ENCODE results near the gene TSSK6.

The TSSK6 gene

GRCh38 chr19:19552798-19553197, 37.5 kb upstream of the TSSK6 start:
- H3K27me3 ChIP-seq (ENCODE audit: control insufficient read depth in 5 of 5, insufficient read depth in 4 of 5, low read length in 5 of 5): peaks cover 0 to 20% (median 0%) of the 10 kb centered on the region in 5 donors
- peaks cover 0 to 8% (median 5%) of the 10 kb centered on the region in 5 donors for H3K9me3 ChIP-seq (ENCODE audit: control insufficient read depth in 5 of 5, low read length in 5 of 5)
- H3K27ac ChIP-seq (ENCODE audit: low read depth, low read length): no peak overlapping the region
- H3K4me1 ChIP-seq (ENCODE audit: control insufficient read depth in 5 of 5, insufficient read depth in 5 of 5, low read length in 5 of 5): peaks cover 0 to 13% (median 11%) of the 10 kb centered on the region in 5 donors
- H3K36me3 ChIP-seq (ENCODE audit: control insufficient read depth in 5 of 5, insufficient read depth in 5 of 5, low read length in 5 of 5): no peaks in the 10 kb centered on the region
- no peak overlapping the region for H3K4me3 ChIP-seq (ENCODE audit: low read depth in 1 of 5, low read length in 5 of 5)
- no peak overlapping the region for H3K9ac ChIP-seq (ENCODE audit: low read length in 5 of 5)

DNA sequence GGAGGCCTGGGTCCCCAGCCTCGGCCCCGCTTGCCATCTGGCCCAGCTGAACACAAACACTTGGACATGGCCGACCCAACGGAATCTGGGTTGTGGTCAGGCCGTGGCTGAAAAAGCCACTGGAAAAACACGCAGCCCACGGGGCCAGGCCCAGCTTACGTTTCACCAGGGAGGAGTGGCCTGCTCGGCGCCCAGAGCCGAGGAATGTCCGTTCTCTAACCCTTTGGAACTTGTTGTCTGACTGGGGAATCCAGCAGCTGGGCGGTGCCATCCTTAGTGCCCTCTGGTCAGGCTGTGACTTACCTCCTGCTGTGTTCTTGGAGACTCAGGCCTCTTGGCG, 36.5 kb upstream of the TSSK6 start:
- no peaks in the 10 kb centered on the region for H3K36me3 ChIP-seq (ENCODE audit: control insufficient read depth in 5 of 5, insufficient read depth in 5 of 5, low read length in 5 of 5)
- no peak overlapping the region for H3K4me3 ChIP-seq (ENCODE audit: low read depth in 1 of 5, low read length in 5 of 5)
- peaks cover 0 to 25% (median 2%) of the 10 kb centered on the region in 5 donors for H3K27me3 ChIP-seq (ENCODE audit: control insufficient read depth in 5 of 5, insufficient read depth in 4 of 5, low read length in 5 of 5)
- H3K4me1 ChIP-seq (ENCODE audit: control insufficient read depth in 5 of 5, insufficient read depth in 5 of 5, low read length in 5 of 5): peaks cover 0 to 22% (median 14%) of the 10 kb centered on the region in 5 donors
- peaks cover 0 to 8% (median 5%) of the 10 kb centered on the region in 5 donors for H3K9me3 ChIP-seq (ENCODE audit: control insufficient read depth in 5 of 5, low read length in 5 of 5)
- H3K9ac ChIP-seq (ENCODE audit: low read length in 5 of 5): no peak overlapping the region
- no peak overlapping the region for H3K27ac ChIP-seq (ENCODE audit: low read depth, low read length)

GRCh38 chr19:19550972-19551852, 35.9 kb upstream of the TSSK6 start:
- Histone ChIP-seq H3K27ac (ENCODE audit: low read depth, low read length) (no peak overlapping the region), H3K9me3 (ENCODE audit: control insufficient read depth in 5 of 5, low read length in 5 of 5) (peaks cover 0 to 8% (median 5%) of the 10 kb centered on the region in 5 donors), H3K36me3 (ENCODE audit: control insufficient read depth in 5 of 5, insufficient read depth in 5 of 5, low read length in 5 of 5) (no peaks in the 10 kb centered on the region), H3K9ac (ENCODE audit: low read length in 5 of 5) (no peak overlapping the region), H3K4me3 (ENCODE audit: low read depth in 1 of 5, low read length in 5 of 5) (no peak overlapping the region), H3K27me3 (ENCODE audit: control insufficient read depth in 5 of 5, insufficient read depth in 4 of 5, low read length in 5 of 5) (peaks cover 0 to 25% (median 2%) of the 10 kb centered on the region in 5 donors), H3K4me1 (ENCODE audit: control insufficient read depth in 5 of 5, insufficient read depth in 5 of 5, low read length in 5 of 5) (peaks cover 0 to 28% (median 20%) of the 10 kb centered on the region in 5 donors)

GRCh38 chr19:19550485-19550929, 35.2 kb upstream of the TSSK6 start:
- Histone ChIP-seq H3K27me3 (ENCODE audit: control insufficient read depth in 5 of 5, insufficient read depth in 4 of 5, low read length in 5 of 5) (peaks cover 0 to 26% (median 2%) of the 10 kb centered on the region in 5 donors), H3K27ac (ENCODE audit: low read depth, low read length) (no peak overlapping the region), H3K9ac (ENCODE audit: low read length in 5 of 5) (no peak overlapping the region)

GRCh38 chr19:19549804-19550464, 34.6 kb upstream of the TSSK6 start:
- H3K4me3 ChIP-seq (ENCODE audit: low read depth in 1 of 5, low read length in 5 of 5): no peak overlapping the region
- peaks cover 0 to 29% (median 2%) of the 10 kb centered on the region in 5 donors for H3K27me3 ChIP-seq (ENCODE audit: control insufficient read depth in 5 of 5, insufficient read depth in 4 of 5, low read length in 5 of 5)
- H3K27ac ChIP-seq (ENCODE audit: low read depth, low read length): no peak overlapping the region
- H3K9me3 ChIP-seq (ENCODE audit: control insufficient read depth in 5 of 5, low read length in 5 of 5): peaks cover 0 to 8% (median 5%) of the 10 kb centered on the region in 5 donors
- H3K4me1 ChIP-seq (ENCODE audit: control insufficient read depth in 5 of 5, insufficient read depth in 5 of 5, low read length in 5 of 5): peaks cover 0 to 32% (median 20%) of the 10 kb centered on the region in 5 donors
- no peaks in the 10 kb centered on the region for H3K36me3 ChIP-seq (ENCODE audit: control insufficient read depth in 5 of 5, insufficient read depth in 5 of 5, low read length in 5 of 5)
- no peak overlapping the region for H3K9ac ChIP-seq (ENCODE audit: low read length in 5 of 5)

More at GRCh38 chr19:19550485-19550929, 35.2 kb upstream of the TSSK6 start:
- Histone ChIP-seq H3K36me3 (ENCODE audit: control insufficient read depth in 5 of 5, insufficient read depth in 5 of 5, low read length in 5 of 5) (no peaks in the 10 kb centered on the region), H3K4me3 (ENCODE audit: low read depth in 1 of 5, low read length in 5 of 5) (no peak overlapping the region), H3K4me1 (ENCODE audit: control insufficient read depth in 5 of 5, insufficient read depth in 5 of 5, low read length in 5 of 5) (peaks cover 0 to 32% (median 20%) of the 10 kb centered on the region in 5 donors), H3K9me3 (ENCODE audit: control insufficient read depth in 5 of 5, low read length in 5 of 5) (peaks cover 0 to 8% (median 5%) of the 10 kb centered on the region in 5 donors)

- Histone ChIP-seq H3K27me3 (ENCODE audit: control insufficient read depth in 5 of 5, insufficient read depth in 4 of 5, low read length in 5 of 5) (peaks cover 0 to 29% (median 2%) of the 10 kb centered on the region in 5 donors), H3K9ac (ENCODE audit: low read length in 5 of 5) (no peak overlapping the region), H3K27ac (ENCODE audit: low read depth, low read length) (no peak overlapping the region), H3K9me3 (ENCODE audit: control insufficient read depth in 5 of 5, low read length in 5 of 5) (peaks cover 0 to 8% (median 5%) of the 10 kb centered on the region in 5 donors), H3K4me3 (ENCODE audit: low read depth in 1 of 5, low read length in 5 of 5) (no peak overlapping the region), H3K36me3 (ENCODE audit: control insufficient read depth in 5 of 5, insufficient read depth in 5 of 5, low read length in 5 of 5) (no peaks in the 10 kb centered on the region), H3K4me1 (ENCODE audit: control insufficient read depth in 5 of 5, insufficient read depth in 5 of 5, low read length in 5 of 5) (peaks cover 0 to 24% (median 15%) of the 10 kb centered on the region in 5 donors)
These were observed 33.8 kb upstream of the TSSK6 start for GRCh38 chr19:19548915-19549759.

DNA sequence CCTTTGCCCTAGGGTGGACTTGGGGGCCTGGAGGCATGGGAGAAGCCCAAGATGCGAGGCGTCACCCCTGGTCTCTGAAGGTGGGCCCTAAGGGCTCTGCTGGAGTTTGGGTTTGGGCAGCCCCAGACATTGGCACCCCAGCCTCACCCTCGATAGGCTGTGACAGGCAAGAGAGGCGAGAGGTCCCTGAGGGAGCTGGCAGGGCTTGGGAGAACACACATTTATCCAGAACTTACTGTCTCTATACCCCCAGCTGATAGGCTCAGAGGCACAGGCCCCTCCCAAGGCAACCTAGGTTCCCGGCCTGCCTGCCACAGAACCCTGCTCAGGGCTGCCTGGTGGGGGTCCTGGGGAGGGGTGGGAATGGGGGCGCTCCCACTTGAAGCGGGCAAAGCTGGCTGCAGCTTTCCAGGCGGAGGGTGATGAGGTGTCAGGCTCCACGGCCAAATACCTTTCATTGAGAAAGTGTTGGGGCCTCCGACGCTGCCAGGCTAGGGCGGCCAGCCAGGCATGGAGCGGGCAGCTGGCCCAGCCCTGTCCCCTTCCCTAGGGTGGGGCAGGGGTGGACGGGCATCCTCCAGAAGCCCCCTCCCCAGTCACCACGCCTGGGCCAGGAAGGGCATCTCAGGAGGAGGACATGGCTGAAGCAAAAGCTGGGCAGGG, 32.5 kb upstream of the TSSK6 start:
- Histone ChIP-seq H3K36me3 (ENCODE audit: control insufficient read depth in 5 of 5, insufficient read depth in 5 of 5, low read length in 5 of 5) (no peaks in the 10 kb centered on the region), H3K27ac (ENCODE audit: low read depth, low read length) (no peak overlapping the region), H3K9ac (ENCODE audit: low read length in 5 of 5) (no peak overlapping the region), H3K27me3 (ENCODE audit: control insufficient read depth in 5 of 5, insufficient read depth in 4 of 5, low read length in 5 of 5) (peaks cover 0 to 38% (median 12%) of the 10 kb centered on the region in 5 donors), H3K4me1 (ENCODE audit: control insufficient read depth in 5 of 5, insufficient read depth in 5 of 5, low read length in 5 of 5) (peaks cover 0 to 20% (median 8%) of the 10 kb centered on the region in 5 donors), H3K9me3 (ENCODE audit: control insufficient read depth in 5 of 5, low read length in 5 of 5) (peaks cover 0 to 8% (median 5%) of the 10 kb centered on the region in 5 donors), H3K4me3 (ENCODE audit: low read depth in 1 of 5, low read length in 5 of 5) (no peak overlapping the region)

GRCh38 chr19:19546751-19547162, 31.4 kb upstream of the TSSK6 start:
- Histone ChIP-seq H3K9ac (ENCODE audit: low read length in 5 of 5) (no peak overlapping the region), H3K36me3 (ENCODE audit: control insufficient read depth in 5 of 5, insufficient read depth in 5 of 5, low read length in 5 of 5) (no peaks in the 10 kb centered on the region), H3K27me3 (ENCODE audit: control insufficient read depth in 5 of 5, insufficient read depth in 4 of 5, low read length in 5 of 5) (peaks cover 5 to 49% (median 23%) of the 10 kb centered on the region in 5 donors), H3K27ac (ENCODE audit: low read depth, low read length) (no peak overlapping the region), H3K9me3 (ENCODE audit: control insufficient read depth in 5 of 5, low read length in 5 of 5) (peaks cover 0 to 8% (median 5%) of the 10 kb centered on the region in 5 donors), H3K4me1 (ENCODE audit: control insufficient read depth in 5 of 5, insufficient read depth in 5 of 5, low read length in 5 of 5) (peaks cover 0 to 20% (median 8%) of the 10 kb centered on the region in 5 donors), H3K4me3 (ENCODE audit: low read depth in 1 of 5, low read length in 5 of 5) (no peak overlapping the region)

DNA sequence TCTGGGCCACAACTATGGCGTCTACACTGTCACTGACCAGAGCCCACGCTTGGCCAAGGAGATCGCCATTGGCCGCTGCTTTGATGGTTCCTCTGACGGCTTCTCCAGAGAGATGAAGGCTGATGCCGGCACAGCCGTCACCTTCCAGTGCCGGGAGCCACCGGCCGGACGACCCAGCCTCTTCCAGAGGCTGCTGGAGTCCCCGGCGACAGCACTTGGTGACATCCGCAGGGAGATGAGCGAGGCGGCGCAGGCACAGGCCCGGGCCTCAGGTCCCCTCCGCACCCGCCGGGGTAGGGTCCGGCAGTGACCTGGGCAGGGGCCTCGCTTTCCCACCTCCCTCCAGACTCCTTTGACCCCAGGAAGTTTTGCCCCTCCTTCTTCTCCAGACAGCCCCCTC, 30.4 kb upstream of the TSSK6 start:
- Histone ChIP-seq H3K4me1 (ENCODE audit: control insufficient read depth in 5 of 5, insufficient read depth in 5 of 5, low read length in 5 of 5) (peaks cover 0 to 27% (median 15%) of the 10 kb centered on the region in 5 donors), H3K27me3 (ENCODE audit: control insufficient read depth in 5 of 5, insufficient read depth in 4 of 5, low read length in 5 of 5) (peaks cover 13 to 59% (median 33%) of the 10 kb centered on the region in 5 donors)

More for the DNA sequence above, 30.4 kb upstream of the TSSK6 start:
- Histone ChIP-seq H3K36me3 (ENCODE audit: control insufficient read depth in 5 of 5, insufficient read depth in 5 of 5, low read length in 5 of 5) (no peaks in the 10 kb centered on the region), H3K9me3 (ENCODE audit: control insufficient read depth in 5 of 5, low read length in 5 of 5) (peaks cover 0 to 3% (median 2%) of the 10 kb centered on the region in 5 donors), H3K9ac (ENCODE audit: low read length in 5 of 5) (no peak overlapping the region), H3K27ac (ENCODE audit: low read depth, low read length) (no peak overlapping the region), H3K4me3 (ENCODE audit: low read depth in 1 of 5, low read length in 5 of 5) (no peak overlapping the region)
